Common myeloid progenitor, CD34-positive (primary cell): Measurements from ENCODE around the gene GDF10.

Experiments used
- CTCF ChIA-PET: fragments of 350-600 bp; sonication (Branson Sonifier 250); formaldehyde crosslinking; loops from one replicate; lab custom pipeline; 2021; ENCODE audit warnings: antibody characterized with exemption; lab: Charles Lee
- POLR2A ChIA-PET: fragments of 350-600 bp; sonication (Branson Sonifier 250); formaldehyde crosslinking; loops from one replicate; lab custom pipeline; 2021; ENCODE audit warnings: antibody characterized with exemption; lab: Charles Lee
- DNase-seq, 3 donors: peaks; one replicate each; pipeline versions ENCODE4 v3.0.0 to v3.0.0-alpha.2; 2013
- H3K27ac ChIP-seq, 2 experiments: 1 replicate in 1 of 2; 2 replicates in 1 of 2; pipeline ENCODE4 v1.7.0; 2013; ENCODE audit warnings: inconsistent platforms in 2 of 2, low read length in 2 of 2, mild to moderate bottlenecking in 2 of 2, low read depth in 1 of 2, moderate library complexity in 1 of 2; ENCODE audit not compliant: severe bottlenecking in 2 of 2, insufficient read depth in 1 of 2, poor library complexity in 1 of 2
- H3K27me3 ChIP-seq, 5 experiments: replicated peaks in 2 of 5; 1 replicate in 3 of 5; 2 replicates in 2 of 5; pipeline versions ENCODE4 v1.6.1 to v1.7.0; 2013; ENCODE audit warnings: low read length in 4 of 5, mild to moderate bottlenecking in 2 of 5, moderate library complexity in 2 of 5, inconsistent platforms in 1 of 5; ENCODE audit not compliant: insufficient read depth in 5 of 5, control insufficient read depth in 4 of 5
- H3K36me3 ChIP-seq, 4 experiments: 1 replicate in 2 of 4; 2 replicates in 2 of 4; pipeline versions ENCODE4 v1.6.1 to v1.7.0; 2013; ENCODE audit warnings: low read length in 3 of 4, control low read depth in 1 of 4, mild to moderate bottlenecking in 1 of 4; ENCODE audit not compliant: control insufficient read depth in 4 of 4, insufficient read depth in 4 of 4
- H3K4me1 ChIP-seq, 4 experiments: 1 replicate in 3 of 4; 2 replicates in 1 of 4; pipeline versions ENCODE4 v1.6.1 to v1.7.1; 2013; ENCODE audit warnings: low read length in 3 of 4, mild to moderate bottlenecking in 3 of 4, control low read depth in 1 of 4, inconsistent platforms in 1 of 4, moderate library complexity in 1 of 4; ENCODE audit not compliant: control insufficient read depth in 4 of 4, insufficient read depth in 4 of 4; ENCODE audit errors: control extremely low read depth in 1 of 4
- H3K4me3 ChIP-seq, 7 experiments: 1 replicate in 4 of 7; 2 replicates in 3 of 7; pipeline versions ENCODE4 v1.5.1 to v1.7.0; 2013; ENCODE audit warnings: mild to moderate bottlenecking in 7 of 7, low read length in 6 of 7, moderate library complexity in 6 of 7, inconsistent platforms in 2 of 7, low read depth in 2 of 7, control low read depth in 1 of 7; ENCODE audit not compliant: insufficient read depth in 4 of 7, control insufficient read depth in 1 of 7; ENCODE audit errors: extremely low read depth in 1 of 7
- H3K9me3 ChIP-seq, 5 experiments: 1 replicate in 4 of 5; 2 replicates in 1 of 5; pipeline versions ENCODE4 v1.6.1 to v1.7.1; 2013; ENCODE audit warnings: low read length in 4 of 5, mild to moderate bottlenecking in 2 of 5, inconsistent platforms in 1 of 5, low read depth in 1 of 5, moderate library complexity in 1 of 5; ENCODE audit not compliant: control insufficient read depth in 4 of 5, insufficient read depth in 2 of 5; ENCODE audit errors: control extremely low read depth in 1 of 5
- WGBS: methylation state at CpG from one replicate; pipeline ENCODE4 v1.1.5; 2013; ENCODE audit not compliant: insufficient coverage; 5-methylcytosine and 5-hydroxymethylcytosine counted together

Gene GDF10

DNA sequence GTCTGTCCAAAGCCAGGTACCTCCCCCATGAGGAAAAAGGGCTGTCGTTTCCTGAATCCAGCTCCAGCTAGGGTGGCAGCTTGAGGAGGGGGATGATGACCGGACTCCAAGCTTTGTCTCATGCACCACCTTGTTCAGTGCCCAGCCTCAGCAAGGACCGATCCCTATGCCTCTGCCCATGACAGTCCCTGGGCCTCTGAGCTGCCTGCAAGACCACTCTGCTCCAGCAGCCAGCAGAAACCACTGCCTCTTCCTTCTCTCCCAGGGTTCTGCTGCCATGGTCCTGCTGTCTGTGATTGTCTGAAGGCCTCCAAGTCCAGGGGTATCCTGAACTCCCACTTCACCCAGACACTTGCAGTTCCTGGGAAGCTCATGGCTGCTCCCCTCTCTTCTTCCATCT is 21.3 kb upstream of the GDF10 start:
- no peaks in the 10 kb centered on the region for H3K9me3 ChIP-seq
- POLR2A ChIA-PET = no interaction called here
- H3K27ac ChIP-seq = no peak overlapping the region
- peaks cover 0 to 2% (median 0%) of the 10 kb centered on the region in 5 experiments for H3K27me3 ChIP-seq
- peaks cover 0 to 16% (median 13%) of the 10 kb centered on the region in 4 experiments for H3K4me1 ChIP-seq
- 98% methylated on average over 3 of the region's 3 CpGs for WGBS
- H3K4me3 ChIP-seq = no peak overlapping the region
- H3K36me3 ChIP-seq = no peaks in the 10 kb centered on the region
- no peak for DNase-seq
- CTCF ChIA-PET = interaction anchor here (1.1 to 2.0 kb wide), 4 partner anchors 18 to 231 kb away, joined by 3 to 5 read pairs (median 4); no protein-coding TSS in a partner anchor

DNA sequence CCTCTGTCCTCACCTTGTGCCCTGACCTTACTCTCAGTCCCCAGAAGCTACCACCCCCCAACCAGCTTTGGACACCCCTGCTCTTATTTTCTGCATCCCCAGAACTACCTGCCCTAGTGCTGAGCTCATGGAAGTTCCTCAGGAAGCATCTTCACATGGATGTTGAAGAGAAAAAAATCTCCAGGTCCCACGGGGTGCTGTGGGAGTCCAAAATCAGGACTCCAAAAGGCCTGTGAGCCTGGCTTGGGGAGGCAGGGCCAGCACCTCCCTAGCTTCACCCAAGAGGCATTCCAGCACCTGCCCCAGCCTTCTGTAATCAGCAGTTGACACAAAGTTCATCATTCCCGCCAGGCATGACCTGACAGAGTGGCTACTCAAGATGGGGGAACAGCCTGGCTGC is 20.7 kb upstream of the GDF10 start:
- H3K4me1 ChIP-seq = peaks cover 0 to 16% (median 13%) of the 10 kb centered on the region in 4 experiments
- no peaks in the 10 kb centered on the region for H3K36me3 ChIP-seq
- peaks cover 0 to 2% (median 0%) of the 10 kb centered on the region in 5 experiments for H3K27me3 ChIP-seq
- CTCF ChIA-PET = interaction anchor here (1.1 to 2.0 kb wide), 3 partner anchors 19 to 231 kb away, joined by 3 to 5 read pairs (median 5); no protein-coding TSS in a partner anchor
- no peaks in the 10 kb centered on the region for H3K9me3 ChIP-seq
- POLR2A ChIA-PET = no interaction called here
- DNase-seq = no peak
- H3K27ac ChIP-seq = no peak overlapping the region
- 94% methylated on average over 2 of the region's 2 CpGs for WGBS
- H3K4me3 ChIP-seq = no peak overlapping the region

DNA sequence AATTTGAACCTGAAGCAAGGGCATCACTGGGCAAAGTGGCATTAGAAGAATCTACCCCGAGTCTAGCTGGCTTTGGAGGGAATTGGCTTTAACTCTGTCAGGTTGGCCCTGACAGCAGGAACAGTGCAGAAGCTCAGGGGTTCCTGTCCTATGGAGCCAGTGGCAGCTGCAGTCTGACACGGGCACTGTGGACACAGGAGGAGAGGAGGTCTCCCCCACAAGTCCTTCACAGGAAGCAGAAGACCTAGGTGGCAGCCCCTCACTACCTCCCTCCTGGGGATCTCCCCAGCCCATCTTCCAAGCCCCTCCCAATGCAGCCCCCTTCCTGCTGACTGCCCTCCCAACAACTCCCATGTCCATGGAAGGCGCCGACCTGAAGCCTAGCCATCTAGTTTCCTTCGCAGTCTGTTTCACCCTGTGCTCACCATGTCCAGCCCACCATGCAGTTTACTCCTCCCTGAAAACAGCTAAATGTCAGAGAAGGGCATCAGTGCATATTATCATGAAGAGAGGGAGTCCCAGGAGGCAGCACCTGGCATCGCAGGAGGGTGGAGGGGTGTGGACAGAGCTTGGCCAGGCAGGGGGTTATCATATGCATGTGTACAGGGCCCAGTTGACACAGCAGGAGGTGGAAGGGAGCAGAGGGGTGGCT is 17.9 kb upstream of the GDF10 start:
- CTCF ChIA-PET = interaction anchor here (0.8 to 1.3 kb wide), 5 partner anchors 16 to 270 kb away, joined by 3 to 4 read pairs (median 3); no protein-coding TSS in a partner anchor
- POLR2A ChIA-PET = no interaction called here
- peaks cover 0 to 2% (median 0%) of the 10 kb centered on the region in 5 experiments for H3K27me3 ChIP-seq
- H3K27ac ChIP-seq = no peak overlapping the region
- no peak for DNase-seq
- no peaks in the 10 kb centered on the region for H3K36me3 ChIP-seq
- 89% methylated on average over 5 of the region's 6 CpGs for WGBS
- H3K4me1 ChIP-seq = peaks cover 0 to 25% (median 16%) of the 10 kb centered on the region in 4 experiments
- H3K9me3 ChIP-seq = no peaks in the 10 kb centered on the region
- H3K4me3 ChIP-seq = no peak overlapping the region

DNA sequence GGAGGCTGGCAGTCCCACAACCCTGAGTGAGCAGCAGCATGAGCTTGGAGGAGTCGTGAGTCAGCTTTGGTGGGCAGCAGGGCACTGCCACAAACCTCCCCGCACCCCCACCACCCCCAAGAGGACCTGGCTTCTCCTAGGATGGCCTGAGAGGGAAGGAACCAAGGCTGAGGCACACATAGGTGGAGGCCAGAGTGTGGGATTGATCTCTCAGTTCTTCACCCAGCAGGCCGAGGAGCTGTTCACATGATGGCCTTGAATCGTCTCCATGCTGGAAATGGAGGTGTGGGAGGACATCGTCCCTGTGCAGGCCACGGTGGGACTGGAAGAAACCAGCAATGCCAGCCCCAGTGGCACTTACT is 17.4 kb upstream of the GDF10 start:
- no peak for DNase-seq
- POLR2A ChIA-PET = no interaction called here
- H3K27ac ChIP-seq = no peak overlapping the region
- no peaks in the 10 kb centered on the region for H3K9me3 ChIP-seq
- 95% methylated on average over 5 of the region's 6 CpGs for WGBS
- CTCF ChIA-PET = interaction anchor here (1.2 to 1.3 kb wide), 5 partner anchors 15 to 258 kb away, joined by 3 to 4 read pairs (median 3); no protein-coding TSS in a partner anchor
- peaks cover 0 to 20% (median 11%) of the 10 kb centered on the region in 4 experiments for H3K4me1 ChIP-seq
- H3K4me3 ChIP-seq = no peak overlapping the region
- H3K36me3 ChIP-seq = no peaks in the 10 kb centered on the region
- H3K27me3 ChIP-seq = peaks cover 0 to 2% (median 0%) of the 10 kb centered on the region in 5 experiments

DNA sequence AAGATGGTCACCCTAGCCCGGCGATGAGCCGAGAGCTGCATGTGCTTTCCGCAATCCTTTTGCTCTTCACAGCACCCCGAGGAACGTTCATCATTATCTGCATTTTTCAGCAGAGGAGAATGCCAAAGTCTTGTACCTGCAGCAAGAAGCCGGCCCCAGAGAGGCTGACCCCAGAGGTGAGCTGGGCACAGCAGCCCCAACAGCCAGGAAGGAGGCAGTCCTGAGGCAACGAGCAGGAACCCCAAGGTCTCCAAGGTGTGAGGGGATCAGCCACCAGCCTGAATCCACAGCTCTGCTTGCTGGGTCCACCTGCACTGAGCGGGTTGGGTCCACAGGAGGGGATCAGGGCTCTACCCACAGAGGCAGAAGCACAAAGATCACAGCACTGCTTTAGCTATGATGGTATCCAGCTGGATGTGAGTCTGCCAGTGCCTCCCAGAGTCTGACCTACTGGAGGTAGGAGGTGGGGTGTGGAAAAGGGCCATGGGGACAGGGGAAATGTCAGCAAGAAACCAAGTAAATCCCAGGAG is 16.8 kb upstream of the GDF10 start:
- Histone ChIP-seq H3K36me3 (no peaks in the 10 kb centered on the region), H3K9me3 (no peaks in the 10 kb centered on the region), H3K4me1 (peaks cover 0 to 15% (median 6%) of the 10 kb centered on the region in 4 experiments), H3K27me3 (peaks cover 0 to 2% (median 0%) of the 10 kb centered on the region in 5 experiments), H3K4me3 (no peak overlapping the region), H3K27ac (no peak overlapping the region)
- ChIA-PET CTCF (interaction anchor here (1.2 to 1.3 kb wide), 3 partner anchors 25 to 235 kb away, joined by 3 to 4 read pairs (median 3); no protein-coding TSS in a partner anchor), POLR2A (no interaction called here)
- 83% methylated on average over 9 of the region's 9 CpGs for WGBS
- DNase-seq = no peak

DNA sequence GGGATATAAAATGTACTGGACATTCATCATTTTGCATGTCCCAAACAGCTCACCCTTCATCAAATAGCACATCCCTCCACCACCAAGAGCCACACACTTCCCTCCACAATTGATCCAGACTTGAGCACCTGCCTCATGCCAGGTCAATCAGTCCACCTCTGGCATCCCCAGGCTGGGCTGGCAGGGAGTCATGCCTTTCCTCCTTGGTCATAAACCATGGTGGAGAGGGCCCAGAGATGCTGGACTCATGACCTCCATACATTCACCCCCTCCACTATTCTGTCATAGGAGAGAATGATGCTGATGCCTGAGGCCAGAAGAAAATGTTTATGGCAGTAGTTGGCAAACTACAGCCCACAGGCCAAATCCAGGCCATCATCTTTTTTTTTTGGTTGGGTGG is 16.1 kb upstream of the GDF10 start:
- Histone ChIP-seq H3K4me3 (no peak overlapping the region), H3K9me3 (no peaks in the 10 kb centered on the region), H3K36me3 (no peaks in the 10 kb centered on the region), H3K4me1 (peaks cover 0 to 13% (median 5%) of the 10 kb centered on the region in 4 experiments), H3K27me3 (peaks cover 0 to 2% (median 0%) of the 10 kb centered on the region in 5 experiments), H3K27ac (no peak overlapping the region)
- ChIA-PET CTCF (interaction anchor here (1.2 kb wide), 1 partner anchor 28 kb away, joined by 3 read pairs; no protein-coding TSS in a partner anchor), POLR2A (no interaction called here)
- no peak for DNase-seq
